NCI-H2107 treated with DMSO at 0.1 percent for 48 hours (cell line): ENCODE results near the gene PIGZ.
A peak's percentile ranks its signal among the peaks of the same experiment; 100 is the strongest.

ENCODE experiments used
- DNase-seq: peaks from one replicate; lab custom pipeline; 2025; ENCODE audit not compliant: unreplicated experiment; lab: John Stamatoyannopoulos, UW

Gene PIGZ

GRCh38 chr3:196983186-196983585 is 14.6 kb upstream of the PIGZ start:
- DNase-seq = no peak

GRCh38 chr3:196981657-196982056 is 13.0 kb upstream of the PIGZ start:
- DNase-seq = no peak

- no peak for DNase-seq
These were observed 10.9 kb upstream of the PIGZ start for GRCh38 chr3:196979545-196979944.

- DNase-seq = no peak
These were observed 8.3 kb upstream of the PIGZ start for GRCh38 chr3:196976941-196977340.

GRCh38 chr3:196975349-196975748 is 6.7 kb upstream of the PIGZ start:
- no peak for DNase-seq

GRCh38 chr3:196974661-196975060 is 6.0 kb upstream of the PIGZ start:
- no peak for DNase-seq

GRCh38 chr3:196971094-196971698 is 2.6 kb upstream of the PIGZ start:
- no peak for DNase-seq

- no peak for DNase-seq
These were observed 2.0 kb upstream of the PIGZ start for GRCh38 chr3:196970547-196971093.

GRCh38 chr3:196969660-196970546 is 1.3 kb upstream of the PIGZ start:
- peak; percentile 60 for DNase-seq

GRCh38 chr3:196969134-196969659 is 564 bp upstream of the PIGZ start:
- DNase-seq = no peak

- no peak for DNase-seq
These were observed 1.0 kb downstream of the PIGZ start for GRCh38 chr3:196967412-196968232.

- DNase-seq = no peak
These were observed 1.9 kb downstream of the PIGZ start for GRCh38 chr3:196966526-196967401.

- DNase-seq = no peak
These were observed 2.8 kb downstream of the PIGZ start for GRCh38 chr3:196965804-196966173.

- no peak for DNase-seq
These were observed 3.4 kb downstream of the PIGZ start for GRCh38 chr3:196965112-196965803.

- DNase-seq = no peak
These were observed 5.0 kb downstream of the PIGZ start for GRCh38 chr3:196963631-196963953.

- DNase-seq = no peak
These were observed 5.6 kb downstream of the PIGZ start for GRCh38 chr3:196962930-196963630.

- DNase-seq = no peak
These were observed 6.3 kb downstream of the PIGZ start for GRCh38 chr3:196962108-196962929.

- no peak for DNase-seq
These were observed 13.8 kb downstream of the PIGZ start for GRCh38 chr3:196954832-196955231.
